Ishikawa (cell line): ENCODE measurements around the gene MRPL21.

ENCODE experiments used
- CEBPB ChIP-seq: IDR thresholded peaks from 2 replicates; pipeline ENCODE4 v1.6.1; 2012
- EGR1 ChIP-seq: IDR thresholded peaks from 2 replicates; pipeline ENCODE4 v1.6.1; 2012
- EP300 ChIP-seq: IDR thresholded peaks from 2 replicates; pipeline ENCODE4 v1.6.1; 2012; ENCODE audit warnings: borderline replicate concordance
- FOXM1 ChIP-seq: IDR thresholded peaks from 2 replicates; pipeline ENCODE4 v1.6.1; 2012; ENCODE audit warnings: low read depth, borderline replicate concordance
- MAX ChIP-seq: IDR thresholded peaks from 2 replicates; pipeline ENCODE4 v1.6.1; 2012
- NFIC ChIP-seq: IDR thresholded peaks from 2 replicates; pipeline ENCODE4 v1.6.1; 2012
- RAD21 ChIP-seq: IDR thresholded peaks from 2 replicates; pipeline ENCODE4 v1.6.1; 2012; ENCODE audit warnings: low read depth
- REST ChIP-seq: IDR thresholded peaks from 2 replicates; pipeline ENCODE4 v1.6.1; 2012; ENCODE audit warnings: low read depth, mild to moderate bottlenecking
- TCF12 ChIP-seq: IDR thresholded peaks from 2 replicates; pipeline ENCODE4 v1.6.1; 2012; ENCODE audit warnings: low read depth
- TEAD4 ChIP-seq: IDR thresholded peaks from 2 replicates; pipeline ENCODE4 v1.6.1; 2012
- USF1 ChIP-seq: IDR thresholded peaks from 2 replicates; pipeline ENCODE4 v1.6.1; 2012
- YY1 ChIP-seq: IDR thresholded peaks from 2 replicates; pipeline ENCODE4 v1.6.1; 2012; ENCODE audit warnings: low read depth
- ZBTB7A ChIP-seq: IDR thresholded peaks from 2 replicates; pipeline ENCODE4 v1.6.1; 2012; ENCODE audit warnings: low read depth

GRCh38 chr11:68928136-68928880 is 24.7 kb upstream of the MRPL21 start:
- no peak for TF ChIP-seq YY1
- no peak for TF ChIP-seq REST
- TF ChIP-seq TEAD4, result no peak
- no peak for TF ChIP-seq USF1
- no peak for TF ChIP-seq RAD21
- no peak for TF ChIP-seq EGR1
- TF ChIP-seq EP300, result no peak
- no peak for TF ChIP-seq NFIC
- no peak for TF ChIP-seq FOXM1
- TF ChIP-seq TCF12, result no peak
- no peak for TF ChIP-seq CEBPB
- TF ChIP-seq ZBTB7A, result no peak
- TF ChIP-seq MAX, result no peak
